Measurements from ENCODE around the gene TM4SF20. TPM values are rescaled to one million over a fixed set of nuclear protein-coding genes. Genes with fewer than 3 reads are reported as not detected.

Gene TM4SF20
- total RNA-seq, 1 donor from 2014 or later, result not detected

GRCh38 chr2:227347117-227347516 lies 32.0 kb downstream of the TM4SF20 start:
- Mint-ChIP-seq H3K9me3 (no peaks in the 10 kb centered on the region), H3K36me3 (ENCODE audit: low read depth) (peaks cover 30% of the 10 kb centered on the region), H3K4me3 (no peak overlapping the region), H3K4me1 (ENCODE audit: low read depth) (peaks cover 13% of the 10 kb centered on the region), H3K27me3 (ENCODE audit: insufficient read depth) (no peaks in the 10 kb centered on the region), H3K27ac (no peak overlapping the region)
- intact Hi-C loops (cut with micrococcal nuclease), result no loop called here
- no peak for DNase-seq (ENCODE audit: low spot score)

GRCh38 chr2:227344231-227344630 lies 34.9 kb downstream of the TM4SF20 start:
- H3K36me3 Mint-ChIP-seq (ENCODE audit: low read depth), result peaks cover 34% of the 10 kb centered on the region
- H3K27me3 Mint-ChIP-seq (ENCODE audit: insufficient read depth), result no peaks in the 10 kb centered on the region

GRCh38 chr2:227341553-227341952 lies 37.6 kb downstream of the TM4SF20 start:
- Mint-ChIP-seq H3K9me3 (no peaks in the 10 kb centered on the region), H3K27me3 (ENCODE audit: insufficient read depth) (no peaks in the 10 kb centered on the region), H3K4me3 (no peak overlapping the region), H3K36me3 (ENCODE audit: low read depth) (peaks cover 34% of the 10 kb centered on the region), H3K27ac (no peak overlapping the region), H3K4me1 (ENCODE audit: low read depth) (no peaks in the 10 kb centered on the region)
- no peak for DNase-seq (ENCODE audit: low spot score)
- intact Hi-C loops (cut with micrococcal nuclease), result no loop called here

More at GRCh38 chr2:227344231-227344630, 34.9 kb downstream of the TM4SF20 start:
- Mint-ChIP-seq H3K4me3 (no peak overlapping the region), H3K27ac (no peak overlapping the region), H3K4me1 (ENCODE audit: low read depth) (no peaks in the 10 kb centered on the region), H3K9me3 (no peaks in the 10 kb centered on the region)
- DNase-seq (ENCODE audit: low spot score), result no peak
- intact Hi-C loops (cut with micrococcal nuclease), result no loop called here

GRCh38 chr2:227340106-227340505 lies 39.0 kb downstream of the TM4SF20 start:
- DNase-seq (ENCODE audit: low spot score), result no peak
- Mint-ChIP-seq H3K4me3 (no peak overlapping the region), H3K36me3 (ENCODE audit: low read depth) (peaks cover 37% of the 10 kb centered on the region), H3K9me3 (no peaks in the 10 kb centered on the region), H3K4me1 (ENCODE audit: low read depth) (peaks cover 12% of the 10 kb centered on the region), H3K27ac (no peak overlapping the region), H3K27me3 (ENCODE audit: insufficient read depth) (no peaks in the 10 kb centered on the region)
- intact Hi-C loops (cut with micrococcal nuclease), result no loop called here

- Mint-ChIP-seq H3K27me3 (ENCODE audit: insufficient read depth) (no peaks in the 10 kb centered on the region), H3K4me3 (no peak overlapping the region), H3K36me3 (ENCODE audit: low read depth) (peaks cover 44% of the 10 kb centered on the region), H3K9me3 (no peaks in the 10 kb centered on the region), H3K4me1 (ENCODE audit: low read depth) (peaks cover 12% of the 10 kb centered on the region), H3K27ac (no peak overlapping the region)
- intact Hi-C loops (cut with micrococcal nuclease), result no loop called here
- no peak for DNase-seq (ENCODE audit: low spot score)
Observed at GRCh38 chr2:227339098-227339599, 40.0 kb downstream of the TM4SF20 start.

- no peak overlapping the region for H3K27ac Mint-ChIP-seq
- H3K9me3 Mint-ChIP-seq, result no peaks in the 10 kb centered on the region
- H3K4me1 Mint-ChIP-seq (ENCODE audit: low read depth), result peaks cover 12% of the 10 kb centered on the region
- H3K4me3 Mint-ChIP-seq, result no peak overlapping the region
- no peak for DNase-seq (ENCODE audit: low spot score)
- H3K27me3 Mint-ChIP-seq (ENCODE audit: insufficient read depth), result no peaks in the 10 kb centered on the region
- intact Hi-C loops (cut with micrococcal nuclease), result no loop called here
- peaks cover 47% of the 10 kb centered on the region for H3K36me3 Mint-ChIP-seq (ENCODE audit: low read depth)
Observed at GRCh38 chr2:227337442-227337841, 41.7 kb downstream of the TM4SF20 start.

- Mint-ChIP-seq H3K4me3 (no peak overlapping the region), H3K27me3 (ENCODE audit: insufficient read depth) (no peaks in the 10 kb centered on the region), H3K9me3 (no peaks in the 10 kb centered on the region), H3K27ac (peak overlapping the region; percentile 36), H3K4me1 (ENCODE audit: low read depth) (peaks cover 12% of the 10 kb centered on the region), H3K36me3 (ENCODE audit: low read depth) (peaks cover 50% of the 10 kb centered on the region)
- no peak for DNase-seq (ENCODE audit: low spot score)
- intact Hi-C loops (cut with micrococcal nuclease), result no loop called here
Observed at GRCh38 chr2:227335713-227336112, 43.4 kb downstream of the TM4SF20 start.

- peak overlapping the region; percentile 94 for H3K4me3 Mint-ChIP-seq
- H3K27ac Mint-ChIP-seq, result no peak overlapping the region
- peaks cover 14% of the 10 kb centered on the region for H3K27me3 Mint-ChIP-seq (ENCODE audit: insufficient read depth)
- peaks cover 42% of the 10 kb centered on the region for H3K4me1 Mint-ChIP-seq (ENCODE audit: low read depth)
- H3K36me3 Mint-ChIP-seq (ENCODE audit: low read depth), result peaks cover 13% of the 10 kb centered on the region
- intact Hi-C loops (cut with micrococcal nuclease), result loop anchor here (5.0 to 10.0 kb wide), 5 partner anchors 46 to 672 kb away; no protein-coding TSS in a partner anchor
- DNase-seq (ENCODE audit: low spot score), result no peak
- H3K9me3 Mint-ChIP-seq, result peaks cover 8% of the 10 kb centered on the region
Observed at GRCh38 chr2:227326783-227327182, 52.3 kb downstream of the TM4SF20 start.

- peaks cover 42% of the 10 kb centered on the region for H3K4me1 Mint-ChIP-seq (ENCODE audit: low read depth)
- peak overlapping the region; percentile 94 for H3K4me3 Mint-ChIP-seq
- peaks cover 13% of the 10 kb centered on the region for H3K36me3 Mint-ChIP-seq (ENCODE audit: low read depth)
- intact Hi-C loops (cut with micrococcal nuclease), result loop anchor here (1.0 to 10.0 kb wide), 8 partner anchors 46 to 671 kb away; partner anchors contain the start of gene RHBDD1
- peaks cover 14% of the 10 kb centered on the region for H3K27me3 Mint-ChIP-seq (ENCODE audit: insufficient read depth)
- H3K27ac Mint-ChIP-seq, result peak overlapping the region; percentile 94
- H3K9me3 Mint-ChIP-seq, result peaks cover 8% of the 10 kb centered on the region
- no peak for DNase-seq (ENCODE audit: low spot score)
Observed at GRCh38 chr2:227325839-227326195, 53.3 kb downstream of the TM4SF20 start.

- DNase-seq (ENCODE audit: low spot score), result peak; percentile 91
- intact Hi-C loops (cut with micrococcal nuclease), result loop anchor here (1.0 to 10.0 kb wide), 8 partner anchors 47 to 670 kb away; partner anchors contain the start of gene RHBDD1
- Mint-ChIP-seq H3K36me3 (ENCODE audit: low read depth) (peaks cover 9% of the 10 kb centered on the region), H3K4me1 (ENCODE audit: low read depth) (peaks cover 42% of the 10 kb centered on the region), H3K9me3 (peaks cover 8% of the 10 kb centered on the region), H3K27me3 (ENCODE audit: insufficient read depth) (peaks cover 14% of the 10 kb centered on the region), H3K27ac (peak within 1 kb of the TSS; percentile 94), H3K4me3 (peak within 1 kb of the TSS; percentile 94)
Observed at GRCh38 chr2:227324995-227325838, 53.9 kb downstream of the TM4SF20 start, which contains the start of gene MFF. Gene MFF (plus strand): TSS chr2:227325251. CDS start chr2:227330666, 5,415 bp downstream.

GRCh38 chr2:227324642-227324994 lies 54.5 kb downstream of the TM4SF20 start:
- Mint-ChIP-seq H3K27ac (peak overlapping the region; percentile 83), H3K4me3 (peak overlapping the region; percentile 94), H3K36me3 (ENCODE audit: low read depth) (peaks cover 9% of the 10 kb centered on the region), H3K9me3 (peaks cover 8% of the 10 kb centered on the region), H3K27me3 (ENCODE audit: insufficient read depth) (peaks cover 14% of the 10 kb centered on the region), H3K4me1 (ENCODE audit: low read depth) (peaks cover 42% of the 10 kb centered on the region)
- DNase-seq (ENCODE audit: low spot score), result peak; percentile 4
- intact Hi-C loops (cut with micrococcal nuclease), result loop anchor here (10.0 kb wide), 1 partner anchor 670 kb away; no protein-coding TSS in a partner anchor

- peaks cover 8% of the 10 kb centered on the region for H3K9me3 Mint-ChIP-seq
- no peak overlapping the region for H3K4me3 Mint-ChIP-seq
- peaks cover 9% of the 10 kb centered on the region for H3K36me3 Mint-ChIP-seq (ENCODE audit: low read depth)
Observed at GRCh38 chr2:227323818-227324217, 55.3 kb downstream of the TM4SF20 start.

More at GRCh38 chr2:227323818-227324217, 55.3 kb downstream of the TM4SF20 start:
- peaks cover 42% of the 10 kb centered on the region for H3K4me1 Mint-ChIP-seq (ENCODE audit: low read depth)
- peaks cover 14% of the 10 kb centered on the region for H3K27me3 Mint-ChIP-seq (ENCODE audit: insufficient read depth)
- intact Hi-C loops (cut with micrococcal nuclease), result loop anchor here (10.0 kb wide), 1 partner anchor 669 kb away; no protein-coding TSS in a partner anchor
- no peak for DNase-seq (ENCODE audit: low spot score)
- H3K27ac Mint-ChIP-seq, result no peak overlapping the region

Measured in activated T-helper 1 cell treated with anti-CD3 and anti-CD28 coated beads, Interleukin-12 subunit alpha, Interleukin-12 subunit beta, Interleukin-2, Interleukin-4 antibody, amounts not matched to agents 30 ng/mL and 10 ng/mL and 1 ng/mL, durations not matched to agents 14 hours and 24 hours and 36 hours (primary cell).